ENCODE results near the gene WIZ.
A peak's percentile ranks its signal among the peaks of the same experiment; 100 is the strongest.

The WIZ gene

GRCh38 chr19:15443325-15443724 lies 6.4 kb downstream of the WIZ start:
- DNase-seq, result no peak

- no peak for DNase-seq
These were observed 7.4 kb downstream of the WIZ start for GRCh38 chr19:15442142-15442920.

- DNase-seq, result no peak
These were observed 8.4 kb downstream of the WIZ start for GRCh38 chr19:15441317-15441716.

- DNase-seq, result no peak
These were observed 9.7 kb downstream of the WIZ start for GRCh38 chr19:15439821-15440641.

- no peak for DNase-seq
These were observed 10.5 kb downstream of the WIZ start for GRCh38 chr19:15439078-15439799.

- no peak for DNase-seq
These were observed 11.2 kb downstream of the WIZ start for GRCh38 chr19:15438577-15438976.

GRCh38 chr19:15438124-15438496 lies 11.6 kb downstream of the WIZ start:
- DNase-seq, result no peak

GRCh38 chr19:15437355-15438123 lies 12.2 kb downstream of the WIZ start:
- DNase-seq, result no peak

GRCh38 chr19:15436826-15437110 lies 13.0 kb downstream of the WIZ start:
- no peak for DNase-seq

GRCh38 chr19:15436012-15436825 lies 13.5 kb downstream of the WIZ start:
- DNase-seq, result no peak

- no peak for DNase-seq
These were observed 16.2 kb downstream of the WIZ start for GRCh38 chr19:15433519-15434069.

- DNase-seq, result peak; percentile 95
These were observed 16.9 kb downstream of the WIZ start for GRCh38 chr19:15432629-15433518.

GRCh38 chr19:15432018-15432494 lies 17.7 kb downstream of the WIZ start:
- peak; percentile 53 for DNase-seq

GRCh38 chr19:15431396-15432017 lies 18.2 kb downstream of the WIZ start:
- DNase-seq, result no peak

GRCh38 chr19:15430526-15431120 lies 19.1 kb downstream of the WIZ start:
- no peak for DNase-seq

GRCh38 chr19:15429825-15430467 lies 19.8 kb downstream of the WIZ start:
- no peak for DNase-seq

- DNase-seq, result no peak
These were observed 20.6 kb downstream of the WIZ start for GRCh38 chr19:15428956-15429824.

GRCh38 chr19:15427991-15428471 lies 21.7 kb downstream of the WIZ start:
- DNase-seq, result no peak

Data from stimulated activated CD4-positive, alpha-beta T cell treated with anti-CD3 and anti-CD28 coated beads, Interleukin-15, amount 100 ng/mL, for 24 hours (primary cell).